OCI-LY7 (cell line): ENCODE measurements around the gene PI4K2B. TPM values are rescaled to one million over a fixed set of nuclear protein-coding genes. Genes with fewer than 3 reads are reported as not detected.

Source experiments
- Bru-seq: library from RNA; stranded (reverse); fragments of 400-500 nt; gene quantifications from one replicate; lab custom pipeline; 2021; lab: Mats Ljungman, UMichigan
- BruChase-seq, 2 experiments: library from RNA; stranded (reverse); fragments of 400-500 nt; gene quantifications; one replicate each; lab custom pipeline; 2021; lab: Mats Ljungman, UMichigan
- BruUV-seq: library from RNA; stranded (reverse); fragments of 400-500 nt; replicated peaks from 2 replicates; lab custom pipeline; 2021; lab: Mats Ljungman, UMichigan
- CTCF ChIA-PET: fragments of 300-600 bp; sonication (Branson Sonifier 250); formaldehyde crosslinking; loops from one replicate; lab custom pipeline; 2022; ENCODE audit warnings: antibody characterized with exemption; ENCODE audit not compliant: unreplicated experiment; lab: Charles Lee
- POLR2A ChIA-PET: fragments of 300-600 bp; sonication (Branson Sonifier 250); formaldehyde crosslinking; loops from one replicate; lab custom pipeline; 2022; ENCODE audit warnings: antibody characterized with exemption; lab: Charles Lee
- DNase-seq: peaks from one replicate; pipeline ENCODE4 v3.0.0-alpha.2; 2015; ENCODE audit warnings: low spot score
- H2AFZ ChIP-seq: fragments of 200-600 bp; sonication (generic), shearing (Covaris generic); 2 replicates; pipeline ENCODE4 v1.6.1; 2014; ENCODE audit warnings: mild to moderate bottlenecking, antibody characterized with exemption, low read length, moderate library complexity
- H3K27ac ChIP-seq: fragments of 200-600 bp; sonication (generic); 2 replicates; pipeline ENCODE4 v1.5.1; 2014; ENCODE audit warnings: mixed run types, low read depth, mild to moderate bottlenecking, moderate library complexity, low read length, inconsistent platforms; ENCODE audit not compliant: poor library complexity, severe bottlenecking
- H3K36me3 ChIP-seq: fragments of 200-600 bp; sonication (generic); 2 replicates; pipeline ENCODE4 v1.6.1; 2014; ENCODE audit warnings: mild to moderate bottlenecking, antibody characterized with exemption, low read length, moderate library complexity, mixed read lengths; ENCODE audit not compliant: insufficient read depth
- H3K4me1 ChIP-seq: fragments of 200-600 bp; sonication (generic); 2 replicates; pipeline ENCODE4 v1.5.1; 2014; ENCODE audit warnings: mild to moderate bottlenecking, low read length; ENCODE audit not compliant: insufficient read depth, poor library complexity, severe bottlenecking
- H3K4me2 ChIP-seq: fragments of 200-600 bp; sonication (generic); 2 replicates; pipeline ENCODE4 v1.6.1; 2014; ENCODE audit warnings: mild to moderate bottlenecking, low read length
- H3K4me3 ChIP-seq: fragments of 200-600 bp; sonication (generic); 2 replicates; pipeline ENCODE4 v1.5.1; 2014; ENCODE audit warnings: mild to moderate bottlenecking, low read depth, low read length; ENCODE audit not compliant: poor library complexity, severe bottlenecking
- H3K79me2 ChIP-seq: fragments of 200-600 bp; sonication (generic); 2 replicates; pipeline ENCODE4 v1.6.1; 2016; ENCODE audit warnings: low read depth, mild to moderate bottlenecking, low read length, moderate library complexity, mixed read lengths; ENCODE audit not compliant: insufficient read depth
- H3K9me2 ChIP-seq: fragments of 200-600 bp; sonication (generic); 2 replicates; pipeline ENCODE4 v1.6.1; 2016; ENCODE audit warnings: mild to moderate bottlenecking, low read length, mixed read lengths; ENCODE audit not compliant: insufficient read depth
- H3K9me3 ChIP-seq: fragments of 200-600 bp; sonication (generic); 2 replicates; pipeline ENCODE4 v1.6.1; 2014; ENCODE audit warnings: mild to moderate bottlenecking, mixed run types, low read length, mixed read lengths
- H4K20me1 ChIP-seq: fragments of 200-600 bp; sonication (generic); 2 replicates; pipeline ENCODE4 v1.6.1; 2014; ENCODE audit warnings: mild to moderate bottlenecking, antibody characterized with exemption, low read length, moderate library complexity, mixed read lengths; ENCODE audit not compliant: insufficient read depth
- CTCF ChIP-seq: fragments of 200-600 bp; sonication (generic); conservative IDR thresholded peaks from 2 replicates; pipeline ENCODE4 v1.5.1; 2014; ENCODE audit warnings: mild to moderate bottlenecking, antibody characterized with exemption, low read length, moderate library complexity, mixed read lengths
- EZH2phosphoT487 ChIP-seq: fragments of 200-600 bp; sonication (generic); IDR thresholded peaks from 2 replicates; pipeline ENCODE4 v1.6.1; 2018; ENCODE audit warnings: low read depth, borderline replicate concordance, mild to moderate bottlenecking, mixed run types, antibody characterized with exemption, low read length, moderate library complexity, mixed read lengths
- intact Hi-C: fragments of 100-400 bp; cut with micrococcal nuclease; formaldehyde crosslinking; loops from one replicate; pipeline ENCODE4 v1.10.0; 2022; ENCODE audit not compliant: unreplicated experiment
- long read RNA-seq: library from polyadenylated mRNA; stranded (forward); transcript quantifications from one replicate; pipeline ENCODE4 v2.0.0, GENCODE V29; 2022
- total RNA-seq, 2 experiments: library from RNA; depleted of rRNA in 1 of 2; stranded (reverse); fragments of >200 nt in 1 of 2; shearing (Covaris generic) in 1 of 2; gene quantifications; 2 replicates each; pipeline ENCODE4 v1.2.3, GENCODE V29; 2014 to 2022

PI4K2B gene
- total RNA-seq (2014; rRNA removed; shearing (Covaris generic)) (40.4 and 40.7 TPM in 2 replicates), total RNA-seq (2022) (41.6 and 42.0 TPM in 2 replicates), Bru-seq, nascent RNA (percentile 93 among the genes with signal in this experiment), BruChase-seq, experiment 1, labeled RNA remaining after a 6-hour chase (percentile 99 among the genes with signal in this experiment), BruChase-seq, experiment 2, labeled RNA remaining after a 2-hour chase (percentile 99 among the genes with signal in this experiment)
- long read RNA-seq, transcript PI4K2B-201 (10 exons, 3,540 nt), result major isoform, 122 of 165 reads
- long read RNA-seq, partial matches to known transcripts, result 7 of 165 reads
- long read RNA-seq, other reads (novel, unspliced or antisense), result 36 of 165 reads

- H3K4me1 ChIP-seq, result peaks cover 37% of the 10 kb centered on the region
Measured at GRCh38 chr4:25233737-25234389, at the start of gene PI4K2B. Gene PI4K2B (plus strand): TSS chr4:25234033. CDS start chr4:25234164, 131 bp downstream.

DNA sequence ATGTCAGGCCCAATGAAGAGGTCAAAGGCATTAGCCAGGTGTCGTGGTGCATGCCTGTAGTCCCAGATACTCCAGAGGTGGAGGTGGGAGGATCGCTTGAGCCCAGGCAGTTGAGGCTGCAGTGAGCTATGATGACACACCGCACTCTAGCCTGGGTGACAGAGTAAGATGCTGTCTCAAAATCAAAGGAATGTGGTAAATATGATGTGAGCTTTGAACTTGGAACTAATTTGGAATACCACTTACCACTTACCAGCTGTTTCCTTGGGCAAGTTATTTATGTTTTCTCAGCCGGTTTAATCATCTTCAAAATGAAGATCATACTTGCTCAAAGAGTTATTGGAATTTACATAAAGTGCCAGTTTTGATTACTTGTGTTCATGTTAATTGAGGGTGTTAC is 49.8 kb upstream of the PI4K2B start:
- Histone ChIP-seq H3K4me1 (no peaks in the 10 kb centered on the region), H3K9me2 (no peaks in the 10 kb centered on the region), H3K4me2 (no peak overlapping the region), H3K79me2 (no peaks in the 10 kb centered on the region), H3K9me3 (no peaks in the 10 kb centered on the region), H3K4me3 (no peak overlapping the region), H3K27ac (no peak overlapping the region), H2AFZ (no peak overlapping the region), H3K36me3 (no peaks in the 10 kb centered on the region), H4K20me1 (no peaks in the 10 kb centered on the region)
- DNase-seq, result no peak
- TF ChIP-seq EZH2phosphoT487, result no peak
- TF ChIP-seq CTCF, result no peak
- no TSS peak for BruUV-seq
- intact Hi-C loops, result no loop called here
- POLR2A ChIA-PET, result interaction anchor here (1.5 kb wide), 1 partner anchor 11 kb away, joined by 7 read pairs; no protein-coding TSS in a partner anchor
- CTCF ChIA-PET, result no interaction called here

More at GRCh38 chr4:25233737-25234389, at the start of gene PI4K2B:
- intact Hi-C loops, result loop anchor here (1.0 to 10.0 kb wide), 4 partner anchors 73 to 1081 kb away; partner anchors contain the start of genes ANAPC4, SEPSECS and ZCCHC4
- peaks cover 31% of the 10 kb centered on the region for H3K36me3 ChIP-seq
- H4K20me1 ChIP-seq, result no peaks in the 10 kb centered on the region
- peak within 1 kb of the TSS; percentile 96 for H3K4me3 ChIP-seq
- peak within 1 kb of the TSS; percentile 88 for H3K27ac ChIP-seq
- peak within 1 kb of the TSS; percentile 77 for H3K4me2 ChIP-seq
- H3K9me3 ChIP-seq, result peaks cover 19% of the 10 kb centered on the region; the same call in 1 of the 2 replicates
- peak within 1 kb of the TSS; percentile 96 for H2AFZ ChIP-seq
- DNase-seq, result peak; percentile 95
- no peak for TF ChIP-seq EZH2phosphoT487
- 0 out of 2 replicates have a peak, but pooled peaks have one; percentile 3 for TF ChIP-seq CTCF
- no peaks in the 10 kb centered on the region for H3K9me2 ChIP-seq
- peaks cover 46% of the 10 kb centered on the region for H3K79me2 ChIP-seq
- ChIA-PET POLR2A (interaction anchor here (0.5 to 4.8 kb wide), 15 partner anchors 10 to 575 kb away, joined by 3 to 41 read pairs (median 6); partner anchors contain the start of genes SEPSECS and ZCCHC4), CTCF (interaction anchor here (0.8 to 1.0 kb wide), 3 partner anchors 55 to 79 kb away, joined by 3 to 5 read pairs (median 3); partner anchors contain the start of gene ZCCHC4)
- BruUV-seq, result no TSS peak
